ENCODE data around the gene TLR1. TPM values are rescaled to one million over a fixed set of nuclear protein-coding genes. Genes with fewer than 3 reads are reported as not detected.

TLR1 gene
- total RNA-seq, 1 experiment from 2014 or later = not detected

- H3K14ac ChIP-seq (ENCODE audit: insufficient read depth, low read length) = no peak overlapping the region
- no peaks in the 10 kb centered on the region for H4K20me1 ChIP-seq (ENCODE audit: control insufficient read depth, insufficient read depth, insufficient read length)
- H3K23me2 ChIP-seq (ENCODE audit: insufficient read length, low read depth, low read length, poor library complexity, severe bottlenecking) = no peaks in the 10 kb centered on the region
- H2BK120ac ChIP-seq (ENCODE audit: low read depth, low read length, poor library complexity, severe bottlenecking) = no peak overlapping the region
- peaks cover 0 to 8% of the 10 kb centered on the region in 2 experiments; a peak in 3 of 5 replicates for H3K9me3 Mint-ChIP-seq
- no peak overlapping the region for H4K5ac ChIP-seq (ENCODE audit: insufficient read length, low read depth, low read length)
- H4K91ac ChIP-seq (ENCODE audit: insufficient read length, low read depth, low read length) = no peak overlapping the region
- no peak overlapping the region for H2BK20ac ChIP-seq (ENCODE audit: low read depth, low read length, poor library complexity, severe bottlenecking)
- H2BK12ac ChIP-seq (ENCODE audit: insufficient read length, low read depth, low read length) = no peak overlapping the region
- no peak overlapping the region for H3K23ac ChIP-seq (ENCODE audit: insufficient read length, low read depth, low read length)
- no peak overlapping the region for H3K4me3 Mint-ChIP-seq
- H3K4me1 ChIP-seq (ENCODE audit: insufficient read depth, low read length) = no peaks in the 10 kb centered on the region
- H3K79me2 ChIP-seq (ENCODE audit: insufficient read depth, low read length) = no peaks in the 10 kb centered on the region
- H2AK5ac ChIP-seq (ENCODE audit: insufficient read length, low read length) = no peak overlapping the region
- no peak overlapping the region for H2BK5ac ChIP-seq (ENCODE audit: insufficient read length, low read length)
- no peaks in the 10 kb centered on the region for H3K9me3 ChIP-seq (ENCODE audit: control insufficient read depth, low read depth, low read length)
- no peak for TF ChIP-seq CTCF (conservative IDR thresholded peaks at IDR 0.05)
- H2BK15ac ChIP-seq (ENCODE audit: low read depth, low read length) = no peak overlapping the region
- no peaks in the 10 kb centered on the region for H3K4me1 Mint-ChIP-seq
- no peak overlapping the region for H3K9ac ChIP-seq (ENCODE audit: extremely low read depth, insufficient read length, low read length)
- no peaks in the 10 kb centered on the region for H3K79me1 ChIP-seq (ENCODE audit: insufficient read depth, low read depth, low read length, poor library complexity, severe bottlenecking)
- no peak overlapping the region for H3K4ac ChIP-seq (ENCODE audit: low read depth, low read length)
- H3K27me3 ChIP-seq (ENCODE audit: insufficient read depth, low read length) = no peaks in the 10 kb centered on the region
- DNase-seq = no peak
- H3T11ph ChIP-seq (ENCODE audit: low read length) = no peak overlapping the region
- no peaks in the 10 kb centered on the region; a peak in 2 of 7 replicates for H3K36me3 Mint-ChIP-seq (ENCODE audit: insufficient read depth in 1 of 3, low read depth in 3 of 3)
- H3K27me3 Mint-ChIP-seq (ENCODE audit: low read depth) = no peaks in the 10 kb centered on the region
- no peak overlapping the region for H3K27ac Mint-ChIP-seq
- no peak overlapping the region for H3K18ac ChIP-seq (ENCODE audit: insufficient read length, low read depth, low read length)
- H2AFZ ChIP-seq (ENCODE audit: low read length) = no peak overlapping the region
- H3K27ac ChIP-seq (ENCODE audit: insufficient read length, low read depth, low read length) = no peak overlapping the region
- no peak overlapping the region for H3K4me2 ChIP-seq (ENCODE audit: insufficient read depth, insufficient read length, low read length)
- H3K56ac ChIP-seq (ENCODE audit: insufficient read length, low read depth, low read length) = no peak overlapping the region
- no peak overlapping the region for H4K8ac ChIP-seq (replicated peaks; ENCODE audit: insufficient read length, low read depth, low read length)
These were observed 27.1 kb upstream of the TLR1 start for GRCh38 chr4:38831653-38832052.
